DOHH2 (cell line): ENCODE results near the gene HCN3.
A peak's percentile ranks its signal among the peaks of the same experiment; 100 is the strongest.

Experiments
- H3F3A ChIP-seq: fragments of 200-600 bp; sonication (generic), shearing (Covaris generic); 2 replicates; pipeline ENCODE4 v1.6.0; 2016; ENCODE audit warnings: antibody characterized with exemption, mild to moderate bottlenecking; ENCODE audit not compliant: control insufficient read depth, insufficient read depth
- H3K27ac ChIP-seq: fragments of 200-600 bp; sonication (generic); 2 replicates; pipeline ENCODE4 v1.5.1; 2014; ENCODE audit warnings: low read depth, mild to moderate bottlenecking, low read length, moderate library complexity
- H3K27me3 ChIP-seq: fragments of 200-600 bp; sonication (generic); 2 replicates; pipeline ENCODE4 v1.6.1; 2014; ENCODE audit warnings: mild to moderate bottlenecking, low read length, mixed read lengths; ENCODE audit not compliant: control insufficient read depth
- H3K36me3 ChIP-seq: fragments of 200-600 bp; sonication (generic); 2 replicates; pipeline ENCODE4 v1.6.1; 2014; ENCODE audit warnings: mild to moderate bottlenecking, low read length, moderate library complexity, mixed read lengths; ENCODE audit not compliant: control insufficient read depth
- H3K4me1 ChIP-seq: fragments of 200-600 bp; sonication (generic); 2 replicates; pipeline ENCODE4 v1.6.1; 2014; ENCODE audit warnings: mild to moderate bottlenecking, low read length, mixed read lengths; ENCODE audit not compliant: control insufficient read depth
- H3K4me2 ChIP-seq: fragments of 200-600 bp; sonication (generic); 2 replicates; pipeline ENCODE4 v1.6.0; 2014; ENCODE audit warnings: mild to moderate bottlenecking, low read length, moderate library complexity
- H3K4me3 ChIP-seq: fragments of 200-600 bp; sonication (generic); 2 replicates; pipeline ENCODE4 v1.5.1; 2014; ENCODE audit warnings: mild to moderate bottlenecking, low read length, mixed read lengths
- H3K79me2 ChIP-seq: fragments of 200-600 bp; sonication (generic); 2 replicates; pipeline ENCODE4 v1.6.1; 2014; ENCODE audit warnings: mild to moderate bottlenecking, low read length, mixed read lengths; ENCODE audit not compliant: control insufficient read depth
- H3K9me2 ChIP-seq: fragments of 200-600 bp; sonication (generic); replicated peaks from 2 replicates; pipeline ENCODE4 v1.6.1; 2014; ENCODE audit warnings: mild to moderate bottlenecking, low read length, mixed read lengths; ENCODE audit not compliant: control insufficient read depth
- H3K9me3 ChIP-seq: fragments of 200-600 bp; sonication (generic); 2 replicates; pipeline ENCODE4 v1.6.1; 2014; ENCODE audit warnings: antibody characterized with exemption, low read length, mixed read lengths; ENCODE audit not compliant: control insufficient read depth, insufficient read depth
- H4K20me1 ChIP-seq: fragments of 200-600 bp; sonication (generic); 2 replicates; pipeline ENCODE4 v1.6.0; 2014; ENCODE audit warnings: low read depth, mild to moderate bottlenecking, antibody characterized with exemption, low read length, moderate library complexity; ENCODE audit not compliant: control insufficient read depth, insufficient read depth
- CTCF ChIP-seq: fragments of 200-600 bp; sonication (generic); IDR thresholded peaks from one replicate; pipeline ENCODE4 v1.5.1; 2014; ENCODE audit warnings: antibody characterized with exemption, mild to moderate bottlenecking, low read depth, low read length; ENCODE audit not compliant: poor library complexity, severe bottlenecking
- EZH2phosphoT487 ChIP-seq: fragments of 200-600 bp; sonication (generic); IDR thresholded peaks from 2 replicates; pipeline ENCODE4 v1.6.1; 2017; ENCODE audit warnings: borderline replicate concordance, mild to moderate bottlenecking, antibody characterized with exemption, low read length, moderate library complexity, mixed read lengths

HCN3 gene

GRCh38 chr1:155323729-155324036 lies 46.4 kb downstream of the HCN3 start:
- peaks cover 45% of the 10 kb centered on the region for H3K4me1 ChIP-seq
- no peaks in the 10 kb centered on the region for H3K9me2 ChIP-seq
- 0 out of 2 replicates have a peak, but pooled peaks cover 4% of the 10 kb centered on the region for H4K20me1 ChIP-seq
- H3K9me3 ChIP-seq: no peaks in the 10 kb centered on the region
- peak overlapping the region; percentile 89 for H3K27ac ChIP-seq
- H3K27me3 ChIP-seq: no peaks in the 10 kb centered on the region
- H3K4me3 ChIP-seq: peak overlapping the region; percentile 99
- H3K79me2 ChIP-seq: peaks cover 10% of the 10 kb centered on the region
- H3F3A ChIP-seq: peaks cover 18% of the 10 kb centered on the region
- peak overlapping the region; percentile 100 for H3K4me2 ChIP-seq
- peaks cover 37% of the 10 kb centered on the region for H3K36me3 ChIP-seq
- TF ChIP-seq EZH2phosphoT487 (no peak), CTCF (no peak)

GRCh38 chr1:155324037-155324716 lies 46.9 kb downstream of the HCN3 start:
- H3K4me1 ChIP-seq: peaks cover 45% of the 10 kb centered on the region
- H3K27ac ChIP-seq: peak overlapping the region; percentile 89
- peak overlapping the region; percentile 99 for H3K4me3 ChIP-seq
- peaks cover 32% of the 10 kb centered on the region for H3K36me3 ChIP-seq
- no peaks in the 10 kb centered on the region for H3K9me3 ChIP-seq
- H4K20me1 ChIP-seq: 0 out of 2 replicates have a peak, but pooled peaks cover 4% of the 10 kb centered on the region
- peaks cover 15% of the 10 kb centered on the region for H3F3A ChIP-seq
- no peaks in the 10 kb centered on the region for H3K27me3 ChIP-seq
- H3K9me2 ChIP-seq: no peaks in the 10 kb centered on the region
- peaks cover 10% of the 10 kb centered on the region for H3K79me2 ChIP-seq
- peak overlapping the region; percentile 100 for H3K4me2 ChIP-seq
- no peak for TF ChIP-seq CTCF
- no peak for TF ChIP-seq EZH2phosphoT487

- no peaks in the 10 kb centered on the region for H3K9me3 ChIP-seq
- peaks cover 27% of the 10 kb centered on the region for H3K36me3 ChIP-seq
- H3K4me1 ChIP-seq: peaks cover 38% of the 10 kb centered on the region
- H3F3A ChIP-seq: peaks cover 7% of the 10 kb centered on the region
- peaks cover 10% of the 10 kb centered on the region for H3K79me2 ChIP-seq
- H4K20me1 ChIP-seq: 0 out of 2 replicates have a peak, but pooled peaks cover 2% of the 10 kb centered on the region
- no peaks in the 10 kb centered on the region for H3K9me2 ChIP-seq
- H3K4me2 ChIP-seq: peak overlapping the region; percentile 100
- H3K4me3 ChIP-seq: peak overlapping the region; percentile 99
- no peaks in the 10 kb centered on the region for H3K27me3 ChIP-seq
- peak overlapping the region; percentile 89 for H3K27ac ChIP-seq
- TF ChIP-seq EZH2phosphoT487 (no peak), CTCF (no peak)
Measured at GRCh38 chr1:155324717-155325602, 47.7 kb downstream of the HCN3 start.
